Liver (tissue), 3 donors: ENCODE results near the gene HNRNPUL1.

Experiments
- EGR1 ChIP-seq, 2 donors: IDR thresholded peaks; 2 replicates each; pipeline ENCODE4 v1.6.1; 2016 to 2018; ENCODE audit warnings: antibody characterized with exemption in 2 of 2, low read depth in 2 of 2
- HNF4G ChIP-seq: IDR thresholded peaks from 2 replicates; pipeline ENCODE4 v1.6.1; 2016; ENCODE audit warnings: antibody characterized with exemption
- RXRA ChIP-seq, 2 donors: IDR thresholded peaks; 2 replicates each; pipeline ENCODE4 v1.6.1; 2017 to 2018; ENCODE audit warnings: antibody characterized with exemption in 2 of 2, mild to moderate bottlenecking in 1 of 2
- SP1 ChIP-seq: IDR thresholded peaks from 2 replicates; pipeline ENCODE4 v1.6.1; 2018; ENCODE audit warnings: antibody characterized with exemption, mild to moderate bottlenecking
- TF ChIP-seq, protein P1 (sequence below): IDR thresholded peaks from 2 replicates; pipeline ENCODE4 v1.6.1; 2016; ENCODE audit warnings: antibody characterized with exemption
- TF ChIP-seq, protein P2 (sequence below): IDR thresholded peaks from 2 replicates; pipeline ENCODE4 v1.6.1; 2016; ENCODE audit warnings: antibody characterized with exemption
- TF ChIP-seq, protein P3 (sequence below): IDR thresholded peaks from 2 replicates; pipeline ENCODE4 v1.6.1; 2016; ENCODE audit warnings: antibody characterized with exemption
- TF ChIP-seq, protein P4 (sequence below): fragments of 150-350 bp; IDR thresholded peaks from 2 replicates; pipeline ENCODE4 v1.5.1; 2017; ENCODE audit warnings: improper control_type of control experiment, low read depth, low read length; ENCODE audit not compliant: missing input control
- TF ChIP-seq, protein P5 (sequence below): IDR thresholded peaks from 2 replicates; pipeline ENCODE4 v1.6.1; 2016; ENCODE audit warnings: antibody characterized with exemption, mild to moderate bottlenecking
- donor health status: healthy.
- donor health status: healthy.

DNA sequence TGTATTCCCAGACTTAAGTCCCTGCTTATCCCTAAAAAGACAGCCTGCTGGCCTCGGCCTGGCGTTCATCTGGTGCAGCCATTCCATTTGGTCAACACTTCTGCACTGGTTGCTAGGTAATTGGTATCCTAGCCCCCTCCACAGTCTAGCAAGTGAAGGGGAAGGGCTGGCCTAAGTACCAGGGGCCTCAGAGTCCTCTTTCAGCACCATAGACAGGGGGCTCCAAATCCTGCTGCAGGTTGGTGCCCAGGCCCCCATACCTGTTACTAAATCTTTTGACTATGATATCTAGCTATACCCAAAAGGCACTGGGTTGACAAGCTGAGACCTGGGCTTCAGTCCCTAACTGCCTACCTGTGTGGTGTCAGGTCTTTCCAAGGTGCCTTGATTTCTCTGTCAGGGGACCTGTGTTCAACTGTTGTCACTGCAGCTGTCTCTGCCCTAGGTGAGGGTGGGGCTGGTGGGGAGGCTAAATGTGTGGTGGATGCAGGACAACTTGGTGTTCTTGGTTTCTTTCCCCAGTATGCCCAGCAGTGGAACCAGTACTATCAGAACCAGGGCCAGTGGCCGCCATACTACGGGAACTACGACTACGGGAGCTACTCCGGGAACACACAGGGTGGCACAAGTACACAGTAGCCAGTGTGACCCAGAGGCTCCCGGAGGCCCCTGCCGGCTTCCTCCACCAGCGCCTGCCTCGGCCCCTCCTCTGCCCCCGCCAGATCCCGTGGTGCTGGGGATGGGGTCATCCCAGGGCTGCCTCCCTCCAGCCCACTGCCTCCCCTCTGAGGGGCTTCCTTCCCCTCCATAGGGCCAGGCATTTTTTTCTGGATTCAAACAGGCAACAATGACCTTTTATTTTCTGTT lies 42.0 kb downstream of the HNRNPUL1 start:
- TF ChIP-seq HNF4G (no peak), SP1 (no peak), RXRA (IDR thresholded peaks at IDR 0.05) (no peak), EGR1 (IDR thresholded peaks at IDR 0.05; ENCODE audit: low read depth in 2 of 2) (no peak)
- TF ChIP-seq, protein P1, sequence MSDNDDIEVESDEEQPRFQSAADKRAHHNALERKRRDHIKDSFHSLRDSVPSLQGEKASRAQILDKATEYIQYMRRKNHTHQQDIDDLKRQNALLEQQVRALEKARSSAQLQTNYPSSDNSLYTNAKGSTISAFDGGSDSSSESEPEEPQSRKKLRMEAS = no peak
- TF ChIP-seq, protein P2, sequence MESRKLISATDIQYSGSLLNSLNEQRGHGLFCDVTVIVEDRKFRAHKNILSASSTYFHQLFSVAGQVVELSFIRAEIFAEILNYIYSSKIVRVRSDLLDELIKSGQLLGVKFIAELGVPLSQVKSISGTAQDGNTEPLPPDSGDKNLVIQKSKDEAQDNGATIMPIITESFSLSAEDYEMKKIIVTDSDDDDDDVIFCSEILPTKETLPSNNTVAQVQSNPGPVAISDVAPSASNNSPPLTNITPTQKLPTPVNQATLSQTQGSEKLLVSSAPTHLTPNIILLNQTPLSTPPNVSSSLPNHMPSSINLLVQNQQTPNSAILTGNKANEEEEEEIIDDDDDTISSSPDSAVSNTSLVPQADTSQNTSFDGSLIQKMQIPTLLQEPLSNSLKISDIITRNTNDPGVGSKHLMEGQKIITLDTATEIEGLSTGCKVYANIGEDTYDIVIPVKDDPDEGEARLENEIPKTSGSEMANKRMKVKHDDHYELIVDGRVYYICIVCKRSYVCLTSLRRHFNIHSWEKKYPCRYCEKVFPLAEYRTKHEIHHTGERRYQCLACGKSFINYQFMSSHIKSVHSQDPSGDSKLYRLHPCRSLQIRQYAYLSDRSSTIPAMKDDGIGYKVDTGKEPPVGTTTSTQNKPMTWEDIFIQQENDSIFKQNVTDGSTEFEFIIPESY = no peak
- TF ChIP-seq, protein P3, sequence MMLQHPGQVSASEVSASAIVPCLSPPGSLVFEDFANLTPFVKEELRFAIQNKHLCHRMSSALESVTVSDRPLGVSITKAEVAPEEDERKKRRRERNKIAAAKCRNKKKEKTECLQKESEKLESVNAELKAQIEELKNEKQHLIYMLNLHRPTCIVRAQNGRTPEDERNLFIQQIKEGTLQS = no peak
- TF ChIP-seq, protein P4, sequence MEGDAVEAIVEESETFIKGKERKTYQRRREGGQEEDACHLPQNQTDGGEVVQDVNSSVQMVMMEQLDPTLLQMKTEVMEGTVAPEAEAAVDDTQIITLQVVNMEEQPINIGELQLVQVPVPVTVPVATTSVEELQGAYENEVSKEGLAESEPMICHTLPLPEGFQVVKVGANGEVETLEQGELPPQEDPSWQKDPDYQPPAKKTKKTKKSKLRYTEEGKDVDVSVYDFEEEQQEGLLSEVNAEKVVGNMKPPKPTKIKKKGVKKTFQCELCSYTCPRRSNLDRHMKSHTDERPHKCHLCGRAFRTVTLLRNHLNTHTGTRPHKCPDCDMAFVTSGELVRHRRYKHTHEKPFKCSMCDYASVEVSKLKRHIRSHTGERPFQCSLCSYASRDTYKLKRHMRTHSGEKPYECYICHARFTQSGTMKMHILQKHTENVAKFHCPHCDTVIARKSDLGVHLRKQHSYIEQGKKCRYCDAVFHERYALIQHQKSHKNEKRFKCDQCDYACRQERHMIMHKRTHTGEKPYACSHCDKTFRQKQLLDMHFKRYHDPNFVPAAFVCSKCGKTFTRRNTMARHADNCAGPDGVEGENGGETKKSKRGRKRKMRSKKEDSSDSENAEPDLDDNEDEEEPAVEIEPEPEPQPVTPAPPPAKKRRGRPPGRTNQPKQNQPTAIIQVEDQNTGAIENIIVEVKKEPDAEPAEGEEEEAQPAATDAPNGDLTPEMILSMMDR = no peak
- TF ChIP-seq, protein P5, sequence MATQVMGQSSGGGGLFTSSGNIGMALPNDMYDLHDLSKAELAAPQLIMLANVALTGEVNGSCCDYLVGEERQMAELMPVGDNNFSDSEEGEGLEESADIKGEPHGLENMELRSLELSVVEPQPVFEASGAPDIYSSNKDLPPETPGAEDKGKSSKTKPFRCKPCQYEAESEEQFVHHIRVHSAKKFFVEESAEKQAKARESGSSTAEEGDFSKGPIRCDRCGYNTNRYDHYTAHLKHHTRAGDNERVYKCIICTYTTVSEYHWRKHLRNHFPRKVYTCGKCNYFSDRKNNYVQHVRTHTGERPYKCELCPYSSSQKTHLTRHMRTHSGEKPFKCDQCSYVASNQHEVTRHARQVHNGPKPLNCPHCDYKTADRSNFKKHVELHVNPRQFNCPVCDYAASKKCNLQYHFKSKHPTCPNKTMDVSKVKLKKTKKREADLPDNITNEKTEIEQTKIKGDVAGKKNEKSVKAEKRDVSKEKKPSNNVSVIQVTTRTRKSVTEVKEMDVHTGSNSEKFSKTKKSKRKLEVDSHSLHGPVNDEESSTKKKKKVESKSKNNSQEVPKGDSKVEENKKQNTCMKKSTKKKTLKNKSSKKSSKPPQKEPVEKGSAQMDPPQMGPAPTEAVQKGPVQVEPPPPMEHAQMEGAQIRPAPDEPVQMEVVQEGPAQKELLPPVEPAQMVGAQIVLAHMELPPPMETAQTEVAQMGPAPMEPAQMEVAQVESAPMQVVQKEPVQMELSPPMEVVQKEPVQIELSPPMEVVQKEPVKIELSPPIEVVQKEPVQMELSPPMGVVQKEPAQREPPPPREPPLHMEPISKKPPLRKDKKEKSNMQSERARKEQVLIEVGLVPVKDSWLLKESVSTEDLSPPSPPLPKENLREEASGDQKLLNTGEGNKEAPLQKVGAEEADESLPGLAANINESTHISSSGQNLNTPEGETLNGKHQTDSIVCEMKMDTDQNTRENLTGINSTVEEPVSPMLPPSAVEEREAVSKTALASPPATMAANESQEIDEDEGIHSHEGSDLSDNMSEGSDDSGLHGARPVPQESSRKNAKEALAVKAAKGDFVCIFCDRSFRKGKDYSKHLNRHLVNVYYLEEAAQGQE = no peak
